AG04450 (cell line): ENCODE results near the gene WDR90. TPM values are rescaled to one million over a fixed set of nuclear protein-coding genes. Genes with fewer than 3 reads are reported as not detected.

ENCODE experiments used
- CTCF ChIA-PET: fragments of 300-600, 350-600 bp; formaldehyde crosslinking; extraction: SDS; loops from one replicate; lab custom pipeline; 2022; ENCODE audit warnings: antibody characterized with exemption, inconsistent platforms; lab: Charles Lee
- POLR2A ChIA-PET: fragments of 350-600 bp; formaldehyde crosslinking; extraction: SDS; loops from one replicate; lab custom pipeline; 2021; ENCODE audit warnings: antibody characterized with exemption, inconsistent platforms; lab: Yijun Ruan, JAX
- DNase-seq: peaks from one replicate; pipeline ENCODE4 v3.0.0-alpha.2; 2011; ENCODE audit warnings: low read depth, low spot score
- H3K27ac ChIP-seq: one replicate; pipeline ENCODE4 v1.5.1; 2012; ENCODE audit warnings: low read depth, low read length, control low read depth
- H3K27me3 ChIP-seq: one replicate; pipeline ENCODE4 v1.6.0; 2012; ENCODE audit warnings: low read length; ENCODE audit not compliant: control insufficient read depth, insufficient read depth
- H3K4me3 ChIP-seq: 2 replicates; pipeline ENCODE4 v1.5.1; 2011; ENCODE audit warnings: mild to moderate bottlenecking, low read depth, low read length, control low read depth
- H3K9me3 ChIP-seq: 2 replicates; pipeline ENCODE4 v1.5.1; 2012; ENCODE audit warnings: low read length; ENCODE audit not compliant: control insufficient read depth, insufficient read depth
- polyA plus RNA-seq: library from polyadenylated mRNA; depleted of rRNA; stranded (reverse); fragments of >200 nt; gene quantifications from 2 replicates; pipeline ENCODE4 v1.2.3, GENCODE V29; 2011
- TF ChIP-seq, protein P1 (sequence below): IDR thresholded peaks from 2 replicates; pipeline ENCODE4 v1.5.1; 2011; ENCODE audit warnings: low read depth, low read length, control low read depth, inconsistent platforms

Gene WDR90
- polyA plus RNA-seq, 1 experiment, result 2.1 TPM

DNA sequence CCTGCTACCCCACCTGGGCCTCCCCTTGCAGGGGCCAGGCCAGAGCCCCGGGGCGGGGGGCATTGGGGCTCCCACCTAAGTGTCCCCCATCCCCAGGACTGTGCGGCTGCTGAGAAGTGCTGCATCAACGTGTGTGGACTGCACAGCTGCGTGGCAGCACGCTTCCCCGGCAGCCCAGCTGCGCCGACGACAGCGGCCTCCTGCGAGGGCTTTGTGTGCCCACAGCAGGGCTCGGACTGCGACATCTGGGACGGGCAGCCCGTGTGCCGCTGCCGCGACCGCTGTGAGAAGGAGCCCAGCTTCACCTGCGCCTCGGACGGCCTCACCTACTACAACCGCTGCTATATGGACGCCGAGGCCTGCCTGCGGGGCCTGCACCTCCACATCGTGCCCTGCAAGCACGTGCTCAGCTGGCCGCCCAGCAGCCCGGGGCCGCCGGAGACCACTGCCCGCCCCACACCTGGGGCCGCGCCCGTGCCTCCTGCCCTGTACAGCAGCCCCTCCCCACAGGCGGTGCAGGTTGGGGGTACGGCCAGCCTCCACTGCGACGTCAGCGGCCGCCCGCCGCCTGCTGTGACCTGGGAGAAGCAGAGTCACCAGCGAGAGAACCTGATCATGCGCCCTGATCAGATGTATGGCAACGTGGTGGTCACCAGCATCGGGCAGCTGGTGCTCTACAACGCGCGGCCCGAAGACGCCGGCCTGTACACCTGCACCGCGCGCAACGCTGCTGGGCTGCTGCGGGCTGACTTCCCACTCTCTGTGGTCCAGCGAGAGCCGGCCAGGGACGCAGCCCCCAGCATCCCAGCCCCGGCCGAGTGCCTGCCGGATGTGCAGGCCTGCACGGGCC, 16.5 kb upstream of the WDR90 start:
- POLR2A ChIA-PET, result no interaction called here
- TF ChIP-seq, protein P1, sequence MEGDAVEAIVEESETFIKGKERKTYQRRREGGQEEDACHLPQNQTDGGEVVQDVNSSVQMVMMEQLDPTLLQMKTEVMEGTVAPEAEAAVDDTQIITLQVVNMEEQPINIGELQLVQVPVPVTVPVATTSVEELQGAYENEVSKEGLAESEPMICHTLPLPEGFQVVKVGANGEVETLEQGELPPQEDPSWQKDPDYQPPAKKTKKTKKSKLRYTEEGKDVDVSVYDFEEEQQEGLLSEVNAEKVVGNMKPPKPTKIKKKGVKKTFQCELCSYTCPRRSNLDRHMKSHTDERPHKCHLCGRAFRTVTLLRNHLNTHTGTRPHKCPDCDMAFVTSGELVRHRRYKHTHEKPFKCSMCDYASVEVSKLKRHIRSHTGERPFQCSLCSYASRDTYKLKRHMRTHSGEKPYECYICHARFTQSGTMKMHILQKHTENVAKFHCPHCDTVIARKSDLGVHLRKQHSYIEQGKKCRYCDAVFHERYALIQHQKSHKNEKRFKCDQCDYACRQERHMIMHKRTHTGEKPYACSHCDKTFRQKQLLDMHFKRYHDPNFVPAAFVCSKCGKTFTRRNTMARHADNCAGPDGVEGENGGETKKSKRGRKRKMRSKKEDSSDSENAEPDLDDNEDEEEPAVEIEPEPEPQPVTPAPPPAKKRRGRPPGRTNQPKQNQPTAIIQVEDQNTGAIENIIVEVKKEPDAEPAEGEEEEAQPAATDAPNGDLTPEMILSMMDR, result no peak
- Histone ChIP-seq H3K9me3 (peaks cover 3% of the 10 kb centered on the region; the same call in 1 of the 2 replicates), H3K4me3 (no peak overlapping the region), H3K27me3 (no peaks in the 10 kb centered on the region), H3K27ac (no peak overlapping the region)
- CTCF ChIA-PET, result no interaction called here
- no peak for DNase-seq

DNA sequence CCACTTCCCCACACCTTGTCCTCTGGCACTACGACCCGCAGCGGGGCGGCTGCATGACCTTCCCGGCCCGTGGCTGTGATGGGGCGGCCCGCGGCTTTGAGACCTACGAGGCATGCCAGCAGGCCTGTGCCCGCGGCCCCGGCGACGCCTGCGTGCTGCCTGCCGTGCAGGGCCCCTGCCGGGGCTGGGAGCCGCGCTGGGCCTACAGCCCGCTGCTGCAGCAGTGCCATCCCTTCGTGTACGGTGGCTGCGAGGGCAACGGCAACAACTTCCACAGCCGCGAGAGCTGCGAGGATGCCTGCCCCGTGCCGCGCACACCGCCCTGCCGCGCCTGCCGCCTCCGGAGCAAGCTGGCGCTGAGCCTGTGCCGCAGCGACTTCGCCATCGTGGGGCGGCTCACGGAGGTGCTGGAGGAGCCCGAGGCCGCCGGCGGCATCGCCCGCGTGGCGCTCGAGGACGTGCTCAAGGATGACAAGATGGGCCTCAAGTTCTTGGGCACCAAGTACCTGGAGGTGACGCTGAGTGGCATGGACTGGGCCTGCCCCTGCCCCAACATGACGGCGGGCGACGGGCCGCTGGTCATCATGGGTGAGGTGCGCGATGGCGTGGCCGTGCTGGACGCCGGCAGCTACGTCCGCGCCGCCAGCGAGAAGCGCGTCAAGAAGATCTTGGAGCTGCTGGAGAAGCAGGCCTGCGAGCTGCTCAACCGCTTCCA, 15.7 kb upstream of the WDR90 start:
- H3K27ac ChIP-seq, result no peak overlapping the region
- no peak for DNase-seq
- POLR2A ChIA-PET, result no interaction called here
- no peak overlapping the region for H3K4me3 ChIP-seq
- CTCF ChIA-PET, result no interaction called here
- no peaks in the 10 kb centered on the region; the same call in 1 of the 2 replicates for H3K9me3 ChIP-seq
- TF ChIP-seq, protein P1, result no peak
- no peaks in the 10 kb centered on the region for H3K27me3 ChIP-seq

DNA sequence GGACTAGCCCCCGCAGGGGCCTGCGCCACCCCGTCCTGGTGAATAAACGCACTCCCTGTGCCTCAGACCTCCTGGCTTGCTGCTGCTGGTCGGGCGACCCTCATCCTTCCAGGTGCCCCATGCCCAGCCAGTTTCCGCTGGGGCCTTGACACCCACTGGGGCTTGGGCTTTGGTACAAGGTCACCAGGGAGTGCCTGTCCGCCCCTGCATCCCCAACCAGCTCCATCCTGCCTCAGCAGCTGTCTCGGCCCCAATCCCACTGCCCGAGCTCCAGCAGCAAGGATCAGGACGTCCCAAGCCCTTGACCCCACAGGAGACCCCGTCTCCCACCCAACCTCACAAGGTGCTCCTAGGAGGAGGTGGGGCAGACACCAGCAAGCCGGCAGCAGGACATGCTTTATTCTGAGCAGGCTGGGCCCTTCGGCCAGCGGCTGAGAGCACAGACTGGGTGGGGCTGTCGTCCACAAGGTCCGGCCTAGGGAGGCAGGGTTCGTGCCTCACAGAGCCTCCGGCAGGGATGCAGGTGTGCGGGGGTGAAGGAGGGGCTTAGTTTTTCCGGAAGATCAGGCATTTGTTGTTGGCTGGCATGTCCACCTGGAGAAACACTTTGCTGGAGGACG, 15.0 kb upstream of the WDR90 start:
- no peak for DNase-seq
- ChIA-PET CTCF (no interaction called here), POLR2A (no interaction called here)
- H3K27ac ChIP-seq, result no peak overlapping the region
- no peaks in the 10 kb centered on the region for H3K27me3 ChIP-seq
- no peaks in the 10 kb centered on the region; the same call in 1 of the 2 replicates for H3K9me3 ChIP-seq
- TF ChIP-seq, protein P1, result no peak
- H3K4me3 ChIP-seq, result no peak overlapping the region

DNA sequence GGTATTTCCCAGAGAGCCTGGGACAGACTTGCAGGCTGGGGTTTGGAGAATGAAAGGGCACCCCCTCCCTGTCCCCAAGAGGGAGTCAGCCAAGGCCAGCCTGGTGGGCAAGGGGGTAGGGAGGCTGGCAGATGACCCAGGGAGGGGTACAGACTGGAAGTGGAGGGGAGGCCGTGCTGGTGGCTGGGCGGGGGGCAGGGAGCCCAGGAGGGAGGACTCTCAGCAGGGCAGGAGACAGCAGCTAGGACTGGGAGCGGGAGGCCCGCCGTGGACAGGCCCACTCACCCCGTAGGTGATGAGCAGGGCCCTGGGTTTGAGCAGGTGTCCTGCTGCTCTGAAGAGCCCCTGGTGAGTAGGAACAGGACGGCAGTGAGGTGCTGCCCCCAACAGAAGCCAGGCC, 14.2 kb upstream of the WDR90 start:
- ChIA-PET CTCF (no interaction called here), POLR2A (no interaction called here)
- TF ChIP-seq, protein P1, result no peak

More for the DNA sequence above, 14.2 kb upstream of the WDR90 start:
- no peaks in the 10 kb centered on the region for H3K27me3 ChIP-seq
- H3K4me3 ChIP-seq, result peak overlapping the region; percentile 84
- no peaks in the 10 kb centered on the region; the same call in 1 of the 2 replicates for H3K9me3 ChIP-seq
- no peak overlapping the region for H3K27ac ChIP-seq
- DNase-seq, result no peak
